ENCODE data around the gene CDH16. TPM values are rescaled to one million over a fixed set of nuclear protein-coding genes. Genes with fewer than 3 reads are reported as not detected.
"Not testable (repeated sequence)": the region's sequence is repeated elsewhere in the genome, so short reads cannot be mapped to it uniquely, and the experiment has no call there.

CDH16 gene
- total and polyA plus RNA-seq, 2 experiments from 2014 or later = not detected

DNA sequence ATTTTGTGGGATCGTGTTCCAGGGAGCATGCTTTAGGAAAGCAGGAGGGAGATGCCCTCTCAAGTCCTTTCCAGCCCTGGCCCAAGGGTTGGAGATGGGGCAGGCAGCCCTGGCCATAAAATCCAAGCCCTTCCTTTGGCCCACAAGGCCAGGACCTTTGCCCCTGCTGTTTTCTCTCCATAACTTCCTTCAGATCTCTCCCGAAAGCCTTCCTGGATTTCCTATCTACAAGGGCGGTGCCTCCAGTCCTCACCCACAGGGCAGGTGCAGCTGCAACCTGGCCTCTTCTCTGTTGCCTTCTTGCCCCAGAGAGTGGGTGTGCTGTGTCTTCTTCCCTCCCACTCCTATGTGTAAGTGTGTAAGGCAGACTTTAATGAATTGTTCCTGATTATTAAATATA, 46.8 kb downstream of the CDH16 start (continued):
- TF ChIP-seq, protein P1, sequence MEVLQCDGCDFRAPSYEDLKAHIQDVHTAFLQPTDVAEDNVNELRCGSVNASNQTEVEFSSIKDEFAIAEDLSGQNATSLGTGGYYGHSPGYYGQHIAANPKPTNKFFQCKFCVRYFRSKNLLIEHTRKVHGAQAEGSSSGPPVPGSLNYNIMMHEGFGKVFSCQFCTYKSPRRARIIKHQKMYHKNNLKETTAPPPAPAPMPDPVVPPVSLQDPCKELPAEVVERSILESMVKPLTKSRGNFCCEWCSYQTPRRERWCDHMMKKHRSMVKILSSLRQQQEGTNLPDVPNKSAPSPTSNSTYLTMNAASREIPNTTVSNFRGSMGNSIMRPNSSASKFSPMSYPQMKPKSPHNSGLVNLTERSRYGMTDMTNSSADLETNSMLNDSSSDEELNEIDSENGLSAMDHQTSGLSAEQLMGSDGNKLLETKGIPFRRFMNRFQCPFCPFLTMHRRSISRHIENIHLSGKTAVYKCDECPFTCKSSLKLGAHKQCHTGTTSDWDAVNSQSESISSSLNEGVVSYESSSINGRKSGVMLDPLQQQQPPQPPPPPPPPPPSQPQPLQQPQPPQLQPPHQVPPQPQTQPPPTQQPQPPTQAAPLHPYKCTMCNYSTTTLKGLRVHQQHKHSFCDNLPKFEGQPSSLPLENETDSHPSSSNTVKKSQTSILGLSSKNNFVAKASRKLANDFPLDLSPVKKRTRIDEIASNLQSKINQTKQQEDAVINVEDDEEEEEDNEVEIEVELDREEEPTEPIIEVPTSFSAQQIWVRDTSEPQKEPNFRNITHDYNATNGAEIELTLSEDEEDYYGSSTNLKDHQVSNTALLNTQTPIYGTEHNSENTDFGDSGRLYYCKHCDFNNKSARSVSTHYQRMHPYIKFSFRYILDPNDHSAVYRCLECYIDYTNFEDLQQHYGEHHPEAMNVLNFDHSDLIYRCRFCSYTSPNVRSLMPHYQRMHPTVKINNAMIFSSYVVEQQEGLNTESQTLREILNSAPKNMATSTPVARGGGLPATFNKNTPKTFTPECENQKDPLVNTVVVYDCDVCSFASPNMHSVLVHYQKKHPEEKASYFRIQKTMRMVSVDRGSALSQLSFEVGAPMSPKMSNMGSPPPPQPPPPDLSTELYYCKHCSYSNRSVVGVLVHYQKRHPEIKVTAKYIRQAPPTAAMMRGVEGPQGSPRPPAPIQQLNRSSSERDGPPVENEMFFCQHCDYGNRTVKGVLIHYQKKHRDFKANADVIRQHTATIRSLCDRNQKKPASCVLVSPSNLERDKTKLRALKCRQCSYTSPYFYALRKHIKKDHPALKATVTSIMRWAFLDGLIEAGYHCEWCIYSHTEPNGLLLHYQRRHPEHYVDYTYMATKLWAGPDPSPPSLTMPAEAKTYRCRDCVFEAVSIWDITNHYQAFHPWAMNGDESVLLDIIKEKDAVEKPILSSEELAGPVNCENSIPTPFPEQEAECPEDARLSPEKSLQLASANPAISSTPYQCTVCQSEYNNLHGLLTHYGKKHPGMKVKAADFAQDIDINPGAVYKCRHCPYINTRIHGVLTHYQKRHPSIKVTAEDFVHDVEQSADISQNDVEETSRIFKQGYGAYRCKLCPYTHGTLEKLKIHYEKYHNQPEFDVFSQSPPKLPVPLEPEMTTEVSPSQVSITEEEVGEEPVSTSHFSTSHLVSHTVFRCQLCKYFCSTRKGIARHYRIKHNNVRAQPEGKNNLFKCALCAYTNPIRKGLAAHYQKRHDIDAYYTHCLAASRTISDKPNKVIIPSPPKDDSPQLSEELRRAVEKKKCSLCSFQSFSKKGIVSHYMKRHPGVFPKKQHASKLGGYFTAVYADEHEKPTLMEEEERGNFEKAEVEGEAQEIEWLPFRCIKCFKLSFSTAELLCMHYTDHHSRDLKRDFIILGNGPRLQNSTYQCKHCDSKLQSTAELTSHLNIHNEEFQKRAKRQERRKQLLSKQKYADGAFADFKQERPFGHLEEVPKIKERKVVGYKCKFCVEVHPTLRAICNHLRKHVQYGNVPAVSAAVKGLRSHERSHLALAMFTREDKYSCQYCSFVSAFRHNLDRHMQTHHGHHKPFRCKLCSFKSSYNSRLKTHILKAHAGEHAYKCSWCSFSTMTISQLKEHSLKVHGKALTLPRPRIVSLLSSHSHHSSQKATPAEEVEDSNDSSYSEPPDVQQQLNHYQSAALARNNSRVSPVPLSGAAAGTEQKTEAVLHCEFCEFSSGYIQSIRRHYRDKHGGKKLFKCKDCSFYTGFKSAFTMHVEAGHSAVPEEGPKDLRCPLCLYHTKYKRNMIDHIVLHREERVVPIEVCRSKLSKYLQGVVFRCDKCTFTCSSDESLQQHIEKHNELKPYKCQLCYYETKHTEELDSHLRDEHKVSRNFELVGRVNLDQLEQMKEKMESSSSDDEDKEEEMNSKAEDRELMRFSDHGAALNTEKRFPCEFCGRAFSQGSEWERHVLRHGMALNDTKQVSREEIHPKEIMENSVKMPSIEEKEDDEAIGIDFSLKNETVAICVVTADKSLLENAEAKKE (CRISPR knock-in tag; IDR thresholded peaks at IDR 0.05) = no peak
- TF ChIP-seq JUNB (IDR thresholded peaks at IDR 0.05; ENCODE audit: unreplicated experiment) (no peak), EZH2 (IDR thresholded peaks at IDR 0.05; ENCODE audit: low read depth, unreplicated experiment) (no peak), EZH2phosphoT487 (IDR thresholded peaks at IDR 0.05; ENCODE audit: unreplicated experiment) (no peak), STAT1 (IDR thresholded peaks at IDR 0.05; ENCODE audit: unreplicated experiment) (no peak)

DNA sequence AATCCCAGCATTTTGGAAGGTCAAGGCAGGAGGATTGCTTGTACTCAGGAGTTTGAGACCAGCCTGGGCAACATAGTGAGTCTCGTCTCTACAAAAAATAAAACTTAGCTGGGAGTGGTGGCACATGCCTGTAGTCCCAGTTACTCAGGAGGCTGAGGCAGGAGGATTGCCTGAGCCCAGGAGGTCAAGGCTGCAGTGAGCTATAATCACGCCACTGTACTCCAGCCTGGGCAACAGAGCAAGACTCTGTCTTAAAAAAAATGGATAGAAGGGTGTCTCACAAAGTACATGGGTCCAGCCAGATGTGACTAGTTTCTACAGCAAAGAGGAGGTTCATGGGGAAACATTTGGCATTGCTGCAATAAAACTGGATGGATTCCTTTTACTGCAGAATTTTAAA, 47.3 kb downstream of the CDH16 start:
- H3K4me3 ChIP-seq = not testable (repeated sequence)

DNA sequence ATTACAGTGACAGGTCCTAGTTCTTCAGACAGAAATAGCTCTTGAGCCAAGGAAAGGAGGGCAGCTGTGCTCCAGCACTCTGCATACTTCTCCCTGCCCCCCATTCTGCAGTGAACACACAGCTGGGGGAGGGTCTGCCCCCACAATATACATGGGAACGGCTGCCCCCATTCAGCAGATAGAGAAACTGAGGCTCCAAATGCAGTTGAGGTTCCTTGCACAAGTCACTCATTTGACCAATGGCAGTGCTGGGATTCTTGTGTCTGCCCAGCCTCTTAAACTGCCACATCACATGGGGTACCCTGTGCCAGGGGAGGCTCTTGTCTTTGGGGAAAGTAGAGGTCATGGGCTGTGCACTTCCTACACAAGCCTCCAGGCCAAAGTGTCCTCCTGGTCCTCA, 49.3 kb downstream of the CDH16 start:
- no peak for DNase-seq (ENCODE audit: low spot score)
- TF ChIP-seq, protein P1 (CRISPR knock-in tag; IDR thresholded peaks at IDR 0.05) = no peak

More for the DNA sequence above, 47.3 kb downstream of the CDH16 start:
- not testable (repeated sequence) for H3K79me2 ChIP-seq (replicated peaks; ENCODE audit: insufficient read depth); ATAC-seq; H3K9me3 Mint-ChIP-seq; H3K4me2 ChIP-seq; H3K36me3 Mint-ChIP-seq (ENCODE audit: low read depth); H3K9me2 ChIP-seq (ENCODE audit: insufficient read depth); H4K20me1 ChIP-seq (replicated peaks; ENCODE audit: insufficient read depth); H3K4me3 Mint-ChIP-seq; H3K27ac Mint-ChIP-seq; H3K27me3 Mint-ChIP-seq (ENCODE audit: insufficient read depth, low read depth, poor library complexity); H3K4me1 ChIP-seq (ENCODE audit: insufficient read depth); H3K27ac ChIP-seq (ENCODE audit: low read depth); H3K36me3 ChIP-seq (ENCODE audit: insufficient read depth); H2AFZ ChIP-seq; H3K27me3 ChIP-seq (ENCODE audit: insufficient read depth); DNase-seq (ENCODE audit: low spot score)
- H3F3A ChIP-seq (replicated peaks; ENCODE audit: low read depth) = peaks cover 10% of the 10 kb centered on the region; the same call in 1 of the 2 replicates
- H3K4me1 Mint-ChIP-seq = peaks cover 11% of the 10 kb centered on the region

More for the DNA sequence above, 49.3 kb downstream of the CDH16 start:
- peaks cover 9% of the 10 kb centered on the region; the same call in 1 of the 2 replicates for H3F3A ChIP-seq (replicated peaks; ENCODE audit: low read depth)
- no peaks in the 10 kb centered on the region for H3K36me3 Mint-ChIP-seq (ENCODE audit: low read depth)
- peaks cover 10% of the 10 kb centered on the region for H3K4me1 Mint-ChIP-seq
- no peaks in the 10 kb centered on the region for H3K27me3 ChIP-seq (ENCODE audit: insufficient read depth)
- H3K27ac Mint-ChIP-seq = no peak overlapping the region
- H3K9me2 ChIP-seq (ENCODE audit: insufficient read depth) = no peaks in the 10 kb centered on the region
- H3K9me3 Mint-ChIP-seq = no peaks in the 10 kb centered on the region
- no peak for ATAC-seq
- H3K27ac ChIP-seq (ENCODE audit: low read depth) = no peak overlapping the region
- H3K4me3 Mint-ChIP-seq = no peak overlapping the region
- H3K4me2 ChIP-seq = no peak overlapping the region
- no peak overlapping the region for H3K4me3 ChIP-seq
- no peaks in the 10 kb centered on the region for H3K36me3 ChIP-seq (ENCODE audit: insufficient read depth)
- H2AFZ ChIP-seq = no peak overlapping the region
- peaks cover 9% of the 10 kb centered on the region for H3K27me3 Mint-ChIP-seq (ENCODE audit: insufficient read depth, low read depth, poor library complexity)
- no peaks in the 10 kb centered on the region for H3K79me2 ChIP-seq (replicated peaks; ENCODE audit: insufficient read depth)
- H3K4me1 ChIP-seq (ENCODE audit: insufficient read depth) = no peaks in the 10 kb centered on the region
- no peaks in the 10 kb centered on the region for H4K20me1 ChIP-seq (replicated peaks; ENCODE audit: insufficient read depth)

All from GM23338 (cell line).